Dendritic cell treated with granulocyte-macrophage colony-stimulating factor and Interleukin-4, amounts not matched to agents 40 ng/mL and 50 ng/mL, for 4 days (primary cell): ENCODE results near the gene GK2.

ENCODE experiments used
- H3K27ac Mint-ChIP-seq: one replicate; pipeline ENCODE4 v1.8.0; 2022; ENCODE audit warnings: mild to moderate bottlenecking, mixed read lengths
- H3K27me3 Mint-ChIP-seq: one replicate; pipeline ENCODE4 v1.8.0; 2022; ENCODE audit warnings: mild to moderate bottlenecking, mixed read lengths
- H3K36me3 Mint-ChIP-seq: one replicate; pipeline ENCODE4 v1.8.0; 2022; ENCODE audit warnings: low read depth, mixed read lengths
- H3K4me1 Mint-ChIP-seq: one replicate; pipeline ENCODE4 v1.8.0; 2022; ENCODE audit warnings: low read depth, mixed read lengths
- H3K4me3 Mint-ChIP-seq: one replicate; pipeline ENCODE4 v1.8.0; 2022; ENCODE audit warnings: mild to moderate bottlenecking, moderate library complexity, mixed read lengths
- H3K9me3 Mint-ChIP-seq: one replicate; pipeline ENCODE4 v1.8.0; 2022; ENCODE audit warnings: mixed read lengths
- intact Hi-C: fragments of 100-400 bp; cut with micrococcal nuclease; formaldehyde crosslinking; loops from one replicate; pipeline ENCODE4 v1.15.0; 2022

The GK2 gene

GRCh38 chr4:79408063-79408462 is at the start of gene GK2:
GK2 (minus strand) TSS chr4:79408228; CDS start chr4:79408200, 28 bp downstream.
- intact Hi-C loops, result no loop called here
- H3K9me3 Mint-ChIP-seq, result peaks cover 23% of the 10 kb centered on the region
- no peaks in the 10 kb centered on the region for H3K36me3 Mint-ChIP-seq
- H3K27ac Mint-ChIP-seq, result no peak within 1 kb of the TSS
- H3K4me1 Mint-ChIP-seq, result no peaks in the 10 kb centered on the region
- H3K27me3 Mint-ChIP-seq, result no peaks in the 10 kb centered on the region
- H3K4me3 Mint-ChIP-seq, result no peak within 1 kb of the TSS

- H3K9me3 Mint-ChIP-seq, result no peaks in the 10 kb centered on the region
- no peak overlapping the region for H3K27ac Mint-ChIP-seq
- intact Hi-C loops, result no loop called here
- no peak overlapping the region for H3K4me3 Mint-ChIP-seq
- H3K4me1 Mint-ChIP-seq, result no peaks in the 10 kb centered on the region
- no peaks in the 10 kb centered on the region for H3K27me3 Mint-ChIP-seq
- no peaks in the 10 kb centered on the region for H3K36me3 Mint-ChIP-seq
Observed at GRCh38 chr4:79455216-79455615, 47.2 kb upstream of the GK2 start.

- Mint-ChIP-seq H3K27ac (no peak overlapping the region), H3K4me3 (no peak overlapping the region), H3K36me3 (no peaks in the 10 kb centered on the region), H3K27me3 (no peaks in the 10 kb centered on the region), H3K4me1 (no peaks in the 10 kb centered on the region), H3K9me3 (no peaks in the 10 kb centered on the region)
- intact Hi-C loops, result no loop called here
Observed at GRCh38 chr4:79454656-79455055, 46.6 kb upstream of the GK2 start.

GRCh38 chr4:79450053-79450452 is 42.0 kb upstream of the GK2 start:
- no peaks in the 10 kb centered on the region for H3K4me1 Mint-ChIP-seq
- H3K36me3 Mint-ChIP-seq, result no peaks in the 10 kb centered on the region
- intact Hi-C loops, result no loop called here
- H3K4me3 Mint-ChIP-seq, result no peak overlapping the region
- no peaks in the 10 kb centered on the region for H3K9me3 Mint-ChIP-seq
- no peaks in the 10 kb centered on the region for H3K27me3 Mint-ChIP-seq
- H3K27ac Mint-ChIP-seq, result no peak overlapping the region

- Mint-ChIP-seq H3K27ac (no peak overlapping the region), H3K4me3 (no peak overlapping the region), H3K27me3 (no peaks in the 10 kb centered on the region), H3K36me3 (no peaks in the 10 kb centered on the region), H3K4me1 (no peaks in the 10 kb centered on the region), H3K9me3 (no peaks in the 10 kb centered on the region)
- intact Hi-C loops, result no loop called here
Observed at GRCh38 chr4:79446145-79446544, 38.1 kb upstream of the GK2 start.

GRCh38 chr4:79445371-79445781 is 37.3 kb upstream of the GK2 start:
- Mint-ChIP-seq H3K4me1 (no peaks in the 10 kb centered on the region), H3K9me3 (no peaks in the 10 kb centered on the region), H3K36me3 (no peaks in the 10 kb centered on the region), H3K4me3 (no peak overlapping the region), H3K27me3 (no peaks in the 10 kb centered on the region), H3K27ac (no peak overlapping the region)
- intact Hi-C loops, result no loop called here

GRCh38 chr4:79442422-79442821 is 34.4 kb upstream of the GK2 start:
- Mint-ChIP-seq H3K4me1 (no peaks in the 10 kb centered on the region), H3K4me3 (no peak overlapping the region), H3K36me3 (no peaks in the 10 kb centered on the region), H3K27me3 (no peaks in the 10 kb centered on the region), H3K27ac (no peak overlapping the region), H3K9me3 (no peaks in the 10 kb centered on the region)
- intact Hi-C loops, result no loop called here

GRCh38 chr4:79439489-79439888 is 31.5 kb upstream of the GK2 start:
- H3K4me3 Mint-ChIP-seq, result no peak overlapping the region
- H3K9me3 Mint-ChIP-seq, result no peaks in the 10 kb centered on the region
- no peaks in the 10 kb centered on the region for H3K27me3 Mint-ChIP-seq
- H3K36me3 Mint-ChIP-seq, result no peaks in the 10 kb centered on the region
- intact Hi-C loops, result no loop called here
- no peak overlapping the region for H3K27ac Mint-ChIP-seq
- no peaks in the 10 kb centered on the region for H3K4me1 Mint-ChIP-seq

- intact Hi-C loops, result no loop called here
- Mint-ChIP-seq H3K36me3 (no peaks in the 10 kb centered on the region), H3K4me3 (no peak overlapping the region), H3K9me3 (no peaks in the 10 kb centered on the region), H3K27ac (no peak overlapping the region), H3K4me1 (no peaks in the 10 kb centered on the region), H3K27me3 (no peaks in the 10 kb centered on the region)
Observed at GRCh38 chr4:79431839-79432238, 23.8 kb upstream of the GK2 start.

GRCh38 chr4:79429113-79429903 is 21.3 kb upstream of the GK2 start:
- Mint-ChIP-seq H3K27me3 (no peaks in the 10 kb centered on the region), H3K4me1 (no peaks in the 10 kb centered on the region), H3K27ac (no peak overlapping the region), H3K9me3 (no peaks in the 10 kb centered on the region), H3K4me3 (no peak overlapping the region), H3K36me3 (no peaks in the 10 kb centered on the region)
- intact Hi-C loops, result no loop called here

GRCh38 chr4:79426989-79427388 is 19.0 kb upstream of the GK2 start:
- H3K4me3 Mint-ChIP-seq, result no peak overlapping the region
- H3K4me1 Mint-ChIP-seq, result no peaks in the 10 kb centered on the region
- peaks cover 12% of the 10 kb centered on the region for H3K9me3 Mint-ChIP-seq
- H3K27me3 Mint-ChIP-seq, result no peaks in the 10 kb centered on the region
- no peaks in the 10 kb centered on the region for H3K36me3 Mint-ChIP-seq
- no peak overlapping the region for H3K27ac Mint-ChIP-seq
- intact Hi-C loops, result no loop called here

- intact Hi-C loops, result no loop called here
- Mint-ChIP-seq H3K4me3 (no peak overlapping the region), H3K36me3 (no peaks in the 10 kb centered on the region), H3K9me3 (peaks cover 25% of the 10 kb centered on the region), H3K27ac (no peak overlapping the region), H3K27me3 (no peaks in the 10 kb centered on the region), H3K4me1 (no peaks in the 10 kb centered on the region)
Observed at GRCh38 chr4:79425586-79425985, 17.6 kb upstream of the GK2 start.

- no peaks in the 10 kb centered on the region for H3K27me3 Mint-ChIP-seq
- H3K27ac Mint-ChIP-seq, result no peak overlapping the region
- no peaks in the 10 kb centered on the region for H3K36me3 Mint-ChIP-seq
- H3K4me1 Mint-ChIP-seq, result no peaks in the 10 kb centered on the region
- peaks cover 29% of the 10 kb centered on the region for H3K9me3 Mint-ChIP-seq
- no peak overlapping the region for H3K4me3 Mint-ChIP-seq
- intact Hi-C loops, result no loop called here
Observed at GRCh38 chr4:79421483-79421882, 13.5 kb upstream of the GK2 start.

- intact Hi-C loops, result no loop called here
- Mint-ChIP-seq H3K27ac (no peak overlapping the region), H3K4me1 (no peaks in the 10 kb centered on the region), H3K27me3 (no peaks in the 10 kb centered on the region), H3K36me3 (no peaks in the 10 kb centered on the region), H3K9me3 (peaks cover 4% of the 10 kb centered on the region), H3K4me3 (no peak overlapping the region)
Observed at GRCh38 chr4:79413886-79414285, 5.9 kb upstream of the GK2 start.
